HG03378 (cell line): ENCODE data around the gene SOX2.

Source experiments
- ATAC-seq: cut with Tn5 transposase; IDR thresholded peaks from one replicate; pipeline ENCODE4 v1.9.1; 2021; ENCODE audit warnings: mild to moderate bottlenecking, moderate library complexity; ENCODE audit not compliant: unreplicated experiment

SOX2 gene

DNA sequence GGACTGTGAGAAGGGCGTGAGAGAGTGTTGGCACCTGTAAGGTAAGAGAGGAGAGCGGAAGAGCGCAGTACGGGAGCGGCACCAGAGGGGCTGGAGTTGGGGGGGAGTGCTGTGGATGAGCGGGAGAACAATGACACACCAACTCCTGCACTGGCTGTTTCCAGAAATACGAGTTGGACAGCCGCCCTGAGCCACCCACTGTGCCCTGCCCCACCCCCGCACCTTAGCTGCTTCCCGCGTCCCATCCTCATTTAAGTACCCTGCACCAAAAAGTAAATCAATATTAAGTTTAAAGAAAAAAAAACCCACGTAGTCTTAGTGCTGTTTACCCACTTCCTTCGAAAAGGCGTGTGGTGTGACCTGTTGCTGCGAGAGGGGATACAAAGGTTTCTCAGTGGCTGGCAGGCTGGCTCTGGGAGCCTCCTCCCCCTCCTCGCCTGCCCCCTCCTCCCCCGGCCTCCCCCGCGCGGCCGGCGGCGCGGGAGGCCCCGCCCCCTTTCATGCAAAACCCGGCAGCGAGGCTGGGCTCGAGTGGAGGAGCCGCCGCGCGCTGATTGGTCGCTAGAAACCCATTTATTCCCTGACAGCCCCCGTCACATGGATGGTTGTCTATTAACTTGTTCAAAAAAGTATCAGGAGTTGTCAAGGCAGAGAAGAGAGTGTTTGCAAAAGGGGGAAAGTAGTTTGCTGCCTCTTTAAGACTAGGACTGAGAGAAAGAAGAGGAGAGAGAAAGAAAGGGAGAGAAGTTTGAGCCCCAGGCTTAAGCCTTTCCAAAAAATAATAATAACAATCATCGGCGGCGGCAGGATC lies at the start of gene SOX2:
Gene SOX2, plus strand, starts transcription at position 601 of the 811 bp plus-strand sequence. CDS start 436 bp downstream, outside the sequence.
- ATAC-seq, result peak; percentile 53

DNA sequence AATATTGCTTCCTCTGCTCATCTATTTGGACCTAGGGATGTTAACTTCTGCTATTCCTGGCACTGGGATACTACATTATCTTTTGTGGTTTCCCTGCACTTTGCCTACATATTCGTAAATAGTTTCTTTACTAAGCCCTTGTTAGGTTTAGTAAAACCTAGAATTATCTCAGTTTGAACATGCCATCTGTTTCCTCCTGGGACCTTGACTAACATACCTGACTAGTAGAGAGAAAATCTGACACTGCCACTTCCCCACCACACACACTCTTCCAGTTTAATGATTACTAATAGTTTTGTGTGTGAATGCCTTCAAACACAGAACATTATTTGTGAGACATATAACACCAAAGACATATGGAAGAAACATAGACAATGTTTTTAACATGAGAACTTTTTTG lies 28.2 kb upstream of the SOX2 start:
- peak; percentile 81 for ATAC-seq

DNA sequence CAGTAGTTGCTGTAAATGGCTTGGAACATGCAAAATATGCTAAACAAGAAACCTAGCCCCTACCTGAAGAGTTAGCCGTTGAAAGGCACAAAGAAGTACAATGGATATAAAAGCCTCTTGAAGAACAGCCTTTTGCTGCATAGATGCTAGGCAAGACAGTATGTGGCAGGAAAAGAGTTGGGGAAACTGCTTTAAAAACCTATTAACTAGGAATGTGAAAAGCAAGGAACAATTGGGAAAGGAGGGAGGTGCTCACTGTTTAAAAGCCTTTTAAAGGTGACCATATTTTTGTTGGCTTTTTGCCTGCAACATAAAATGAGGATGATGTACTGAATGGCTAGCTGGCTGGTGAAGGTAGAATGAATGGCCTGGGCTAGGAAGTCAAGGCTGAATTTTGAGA lies 24.5 kb upstream of the SOX2 start:
- no peak for ATAC-seq

DNA sequence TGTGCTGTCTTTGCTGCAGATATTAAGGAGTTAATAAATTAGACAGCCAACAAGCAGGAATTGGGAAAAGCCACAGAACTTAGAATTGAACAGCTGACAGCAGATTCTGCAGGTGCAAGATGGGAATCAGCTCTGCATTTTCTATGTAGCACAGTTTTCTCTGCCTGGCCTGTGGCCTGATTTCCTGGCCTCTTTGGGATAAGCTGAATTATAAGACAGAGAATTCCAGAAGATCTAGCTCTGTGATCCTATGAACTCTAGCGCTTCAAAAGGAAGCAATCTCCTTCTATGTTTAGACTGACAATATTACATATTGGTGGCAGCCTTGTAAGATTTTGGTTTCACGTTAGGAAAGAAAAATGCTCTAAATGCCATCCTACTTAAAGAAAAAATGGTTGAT lies 24.0 kb upstream of the SOX2 start:
- no peak for ATAC-seq

DNA sequence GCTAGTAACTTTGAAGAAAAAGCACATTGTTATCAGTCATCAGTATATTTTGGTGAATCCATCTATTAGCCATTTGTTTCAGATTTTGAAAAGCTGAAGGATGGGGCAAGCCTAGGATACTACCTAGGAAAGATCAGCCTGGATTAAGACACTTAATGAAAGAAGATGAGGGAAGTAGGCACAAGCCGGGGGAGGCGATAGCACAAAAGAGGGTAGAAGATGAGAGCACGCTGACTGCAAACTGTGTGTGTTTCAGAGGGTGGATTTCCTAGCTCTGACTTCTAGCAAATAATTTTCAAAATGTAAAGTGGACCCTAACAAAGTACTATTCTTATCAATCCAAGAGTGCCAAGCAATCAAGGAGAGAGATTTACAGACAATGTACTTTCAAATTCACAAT lies 22.2 kb upstream of the SOX2 start:
- no peak for ATAC-seq

DNA sequence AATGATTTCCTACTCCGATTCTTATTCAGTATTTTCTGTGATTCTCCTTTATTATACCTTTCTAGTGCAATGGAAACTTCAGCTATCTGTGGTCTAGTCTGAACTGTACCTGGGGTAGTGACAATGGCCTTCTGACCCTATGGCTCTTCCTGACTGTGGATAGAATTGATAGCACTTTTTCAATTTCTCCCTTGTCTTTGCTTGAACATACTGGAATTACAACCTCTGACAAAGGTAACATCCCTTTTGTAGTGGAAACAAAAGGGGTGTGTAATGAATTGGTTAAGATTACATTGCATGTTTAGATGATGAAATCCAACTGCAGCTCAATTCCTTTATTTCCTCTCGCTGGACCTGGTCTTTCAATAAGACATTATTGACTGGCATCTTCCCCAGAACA lies 21.0 kb upstream of the SOX2 start:
- no peak for ATAC-seq

DNA sequence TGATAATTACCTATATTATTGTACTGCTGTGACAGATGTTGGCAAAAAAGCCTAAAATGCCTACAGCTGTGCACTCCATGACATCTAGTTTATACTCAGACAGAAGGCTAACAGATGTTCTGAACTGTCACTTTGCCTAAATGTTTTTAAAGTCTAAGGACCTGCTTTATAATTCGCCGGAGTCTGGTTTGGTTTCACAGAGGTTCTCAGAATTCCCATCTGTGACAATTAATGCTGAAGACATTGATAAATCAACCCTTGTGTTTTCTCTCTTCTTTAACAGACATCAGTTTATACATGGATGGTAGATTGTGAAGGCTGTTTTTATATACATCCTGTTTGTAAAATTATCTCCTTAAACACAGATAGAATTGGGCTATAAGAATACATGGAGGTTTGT lies 19.8 kb upstream of the SOX2 start:
- no peak for ATAC-seq

DNA sequence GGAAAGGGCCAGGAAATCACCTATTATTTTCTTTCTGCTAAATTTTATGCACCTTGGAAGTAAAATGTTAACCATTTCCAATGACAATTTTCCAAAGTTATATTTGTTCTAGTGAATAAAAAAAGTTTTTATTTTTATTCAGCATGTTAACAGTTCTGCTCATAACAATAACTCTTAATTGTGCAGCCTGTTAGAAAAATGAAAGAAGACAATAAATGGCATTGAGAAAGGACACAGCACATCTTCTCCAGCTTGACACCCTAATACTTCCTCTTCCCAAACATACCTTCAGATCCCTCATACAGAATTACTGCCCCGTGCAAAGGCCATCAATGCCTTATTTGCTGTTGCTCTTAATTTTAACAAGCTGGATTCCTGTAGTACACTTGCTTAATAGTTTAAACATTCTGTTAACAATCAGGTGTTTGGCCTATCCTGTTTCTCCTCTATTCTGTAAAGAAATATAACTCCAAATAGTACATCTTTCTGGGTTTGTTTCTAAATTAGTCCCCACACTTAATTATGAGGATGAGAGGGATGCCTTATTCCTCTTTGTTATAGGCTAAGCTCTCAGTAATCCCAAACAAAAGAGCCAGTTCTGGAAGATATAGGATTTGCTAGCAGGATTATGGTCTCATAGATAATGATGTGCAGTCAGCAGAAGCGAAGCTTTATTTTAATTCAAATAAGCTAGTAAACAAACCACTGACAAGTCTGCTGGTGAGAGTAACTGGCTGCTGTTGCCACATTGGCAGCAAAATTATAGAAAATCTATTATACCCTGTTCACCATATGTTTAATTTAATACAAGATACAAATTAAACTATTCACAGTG lies 19.2 kb upstream of the SOX2 start:
- no peak for ATAC-seq

DNA sequence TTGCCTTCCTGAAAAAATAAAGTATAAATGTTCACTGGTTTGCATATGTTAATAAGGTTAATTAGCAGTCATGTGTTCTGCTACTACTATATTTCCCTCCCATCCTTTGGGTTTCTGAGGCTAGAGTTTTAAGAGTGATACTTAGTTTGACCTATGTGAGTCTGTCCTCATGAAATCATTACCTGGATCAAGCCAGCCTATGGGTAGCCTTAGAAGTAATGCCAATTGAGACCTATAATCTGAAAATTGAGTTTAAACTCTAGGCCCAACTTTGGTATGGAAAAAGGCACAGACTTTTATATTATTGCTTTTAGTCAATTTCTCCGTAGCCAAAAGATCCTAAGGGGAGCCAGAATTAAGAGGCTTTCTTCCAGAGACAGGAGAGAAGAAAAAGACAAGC lies 18.4 kb upstream of the SOX2 start:
- no peak for ATAC-seq

DNA sequence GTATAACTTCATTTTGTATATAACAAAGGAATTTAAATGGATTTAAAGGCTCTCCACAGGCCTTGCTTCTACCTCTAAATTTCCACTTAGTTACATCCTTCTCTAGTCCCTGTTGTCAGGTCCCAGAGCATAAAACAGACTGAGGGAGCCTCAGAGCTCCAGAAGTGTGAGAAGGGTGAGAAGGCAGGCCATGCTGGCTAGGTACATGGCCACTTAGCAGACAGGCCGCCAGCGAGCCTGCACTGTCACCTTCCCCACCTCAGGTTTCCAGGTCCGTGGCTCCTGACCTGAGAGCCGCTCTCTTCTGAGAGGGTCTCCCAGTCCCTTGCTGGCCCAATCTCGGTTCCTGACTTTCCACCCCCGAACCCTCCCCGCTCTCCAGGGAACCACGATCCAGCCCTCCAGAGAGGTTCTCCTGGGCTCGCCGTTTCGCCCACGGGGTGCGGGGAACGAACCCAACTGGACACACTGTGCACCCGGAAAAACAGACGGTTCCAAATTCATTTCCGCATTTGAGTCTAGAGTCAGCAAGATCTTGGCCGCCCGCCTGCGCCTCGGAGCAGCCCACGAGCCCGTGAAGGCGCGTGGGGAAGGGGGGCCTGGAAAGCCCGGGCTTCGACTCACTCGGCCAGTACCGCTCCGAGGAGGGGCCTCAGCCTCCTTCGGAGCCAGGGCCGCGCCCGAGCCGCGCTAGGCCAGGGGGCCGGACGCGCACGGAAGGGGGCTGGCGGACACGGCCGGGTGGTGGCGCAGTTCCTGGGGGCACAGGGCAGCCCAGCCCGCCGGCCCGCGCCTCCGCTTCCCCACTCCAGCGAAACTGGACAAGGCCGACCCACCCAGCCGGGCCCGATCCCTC lies 16.7 kb upstream of the SOX2 start:
- ATAC-seq, result no peak

DNA sequence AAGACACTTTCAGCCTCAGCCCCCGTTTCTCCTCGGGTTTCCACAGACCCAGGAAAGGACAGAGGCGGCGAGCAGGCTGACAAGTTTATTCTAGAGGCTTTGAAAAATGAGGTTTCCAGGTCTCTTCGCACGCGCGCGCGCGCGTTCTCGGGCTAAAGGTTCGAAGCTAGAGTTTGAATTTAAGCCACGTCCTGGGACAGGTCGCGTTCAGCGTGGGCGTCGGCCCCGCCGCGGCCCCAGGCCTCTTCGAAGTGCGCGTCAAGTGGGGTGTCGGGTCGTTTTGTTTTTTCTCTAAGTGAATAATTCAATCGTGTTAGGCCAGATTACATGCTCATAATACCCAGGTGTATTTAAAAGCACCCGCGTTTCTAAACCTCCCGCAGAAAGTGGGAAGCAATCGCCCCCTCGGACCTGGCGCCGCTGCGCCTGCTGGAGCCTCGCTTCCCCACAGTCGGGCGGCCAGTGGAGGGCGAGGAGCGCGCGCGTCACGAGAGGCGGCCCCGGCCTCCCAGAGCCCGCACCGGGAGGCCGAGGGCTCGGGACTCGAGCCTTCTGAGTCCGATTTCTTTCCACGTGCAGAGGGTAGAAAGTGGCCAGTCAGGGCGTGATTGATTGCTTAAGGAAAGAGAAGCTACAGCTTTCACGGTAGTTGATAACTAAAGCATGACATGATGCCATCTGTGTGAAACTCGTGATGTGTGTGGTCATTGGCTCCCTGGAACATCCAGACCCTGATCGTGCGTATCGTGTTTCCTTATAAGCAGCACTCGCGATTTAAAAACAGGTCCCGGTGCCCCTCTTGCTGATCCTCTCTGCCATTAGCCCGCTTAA lies 15.8 kb upstream of the SOX2 start:
- no peak for ATAC-seq

DNA sequence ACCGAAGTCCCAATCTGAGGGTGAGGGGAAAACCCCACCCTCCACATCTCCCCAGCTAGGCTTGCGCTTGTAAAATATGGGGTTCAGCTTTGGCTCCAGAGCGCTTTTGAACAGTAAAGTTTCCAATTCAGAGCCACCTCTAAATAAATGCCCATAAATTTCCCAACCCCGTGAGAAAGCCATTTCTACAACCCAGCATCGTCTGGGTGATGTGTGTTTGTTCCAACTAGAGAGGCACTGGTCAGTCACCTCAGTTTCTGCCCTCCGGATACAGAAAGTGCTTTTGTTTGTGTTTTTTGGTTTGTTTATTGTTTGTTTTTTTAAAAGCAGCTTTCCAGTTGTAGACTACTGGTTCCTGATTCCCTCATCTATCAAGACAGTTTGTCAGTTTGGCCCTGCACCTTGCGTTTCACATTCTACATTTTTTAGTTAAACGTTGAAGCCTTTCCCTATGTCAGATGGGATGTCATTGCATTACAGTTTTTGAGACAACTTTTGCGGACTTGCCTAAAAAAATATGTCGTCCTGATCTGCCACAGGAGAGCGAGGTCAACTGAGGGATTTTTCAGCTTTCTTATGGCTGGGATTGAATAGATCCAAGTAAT lies 15.0 kb upstream of the SOX2 start:
- no peak for ATAC-seq

DNA sequence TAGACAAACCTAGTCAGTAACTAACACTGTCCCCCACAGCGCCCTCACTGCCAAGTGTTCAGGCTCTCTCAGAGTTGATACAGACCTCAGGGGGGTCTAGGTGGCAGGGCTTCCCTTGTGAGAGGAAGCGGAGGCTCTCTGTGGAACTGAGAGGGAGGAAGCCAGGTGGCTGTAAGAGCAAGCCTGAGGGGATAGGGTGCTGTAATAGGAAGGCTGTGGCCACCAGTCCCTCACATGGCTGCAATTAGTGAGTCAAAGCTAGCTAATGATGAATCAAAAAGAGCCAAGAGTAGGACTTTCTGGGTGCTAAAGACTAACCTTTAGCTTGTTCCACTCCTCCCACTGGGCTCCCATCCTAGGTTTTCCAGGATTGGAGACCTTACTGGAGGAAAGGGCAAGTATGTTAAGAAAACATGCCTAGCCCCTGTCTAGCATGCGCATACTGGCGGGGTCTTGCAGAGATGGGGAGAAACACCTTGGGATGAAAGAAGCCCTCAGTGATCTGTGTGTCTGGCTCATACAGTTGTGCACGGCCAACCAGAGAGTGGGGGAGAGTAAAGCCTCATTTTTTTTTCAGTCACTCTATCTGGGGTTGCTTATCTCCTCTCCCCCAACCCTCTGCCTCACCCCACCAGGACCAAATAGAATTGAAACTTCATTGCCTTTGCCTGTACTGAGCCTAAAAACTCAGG lies 13.3 kb upstream of the SOX2 start:
- no peak for ATAC-seq

DNA sequence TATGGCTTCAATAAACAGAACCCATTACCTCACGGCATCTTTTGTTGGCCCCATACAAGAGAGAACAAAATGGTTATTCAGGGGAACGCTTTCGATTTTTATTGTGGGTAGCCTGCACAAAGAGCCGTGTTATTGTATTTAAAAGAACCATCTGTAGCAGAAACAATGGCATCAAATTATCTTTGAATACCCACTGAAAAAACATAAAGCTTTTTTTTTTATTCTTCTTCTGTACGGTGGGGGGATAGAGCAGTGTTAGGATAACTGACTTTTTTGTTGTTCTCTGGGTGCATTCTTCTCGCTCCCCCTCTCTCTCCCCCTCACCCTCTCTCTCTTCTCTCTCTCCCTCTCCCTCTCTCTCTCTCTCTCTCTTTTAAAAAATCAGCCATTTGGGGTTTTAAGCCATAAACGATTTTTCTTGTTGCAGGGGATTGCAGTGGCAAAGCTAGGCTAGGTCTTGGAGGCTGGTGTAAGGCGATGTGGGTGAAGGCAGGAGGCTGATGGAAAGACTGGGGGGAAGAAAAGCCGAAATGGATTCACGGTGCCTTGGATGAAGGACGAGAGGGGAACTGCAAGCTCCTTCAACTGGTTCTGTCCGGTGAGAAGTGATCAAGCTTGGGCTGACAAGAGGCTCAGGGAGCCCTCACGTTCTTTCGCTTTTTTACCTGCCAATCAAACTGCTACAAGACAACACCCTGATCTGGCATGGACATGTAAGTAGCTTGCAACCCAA lies 12.4 kb upstream of the SOX2 start:
- ATAC-seq, result no peak

DNA sequence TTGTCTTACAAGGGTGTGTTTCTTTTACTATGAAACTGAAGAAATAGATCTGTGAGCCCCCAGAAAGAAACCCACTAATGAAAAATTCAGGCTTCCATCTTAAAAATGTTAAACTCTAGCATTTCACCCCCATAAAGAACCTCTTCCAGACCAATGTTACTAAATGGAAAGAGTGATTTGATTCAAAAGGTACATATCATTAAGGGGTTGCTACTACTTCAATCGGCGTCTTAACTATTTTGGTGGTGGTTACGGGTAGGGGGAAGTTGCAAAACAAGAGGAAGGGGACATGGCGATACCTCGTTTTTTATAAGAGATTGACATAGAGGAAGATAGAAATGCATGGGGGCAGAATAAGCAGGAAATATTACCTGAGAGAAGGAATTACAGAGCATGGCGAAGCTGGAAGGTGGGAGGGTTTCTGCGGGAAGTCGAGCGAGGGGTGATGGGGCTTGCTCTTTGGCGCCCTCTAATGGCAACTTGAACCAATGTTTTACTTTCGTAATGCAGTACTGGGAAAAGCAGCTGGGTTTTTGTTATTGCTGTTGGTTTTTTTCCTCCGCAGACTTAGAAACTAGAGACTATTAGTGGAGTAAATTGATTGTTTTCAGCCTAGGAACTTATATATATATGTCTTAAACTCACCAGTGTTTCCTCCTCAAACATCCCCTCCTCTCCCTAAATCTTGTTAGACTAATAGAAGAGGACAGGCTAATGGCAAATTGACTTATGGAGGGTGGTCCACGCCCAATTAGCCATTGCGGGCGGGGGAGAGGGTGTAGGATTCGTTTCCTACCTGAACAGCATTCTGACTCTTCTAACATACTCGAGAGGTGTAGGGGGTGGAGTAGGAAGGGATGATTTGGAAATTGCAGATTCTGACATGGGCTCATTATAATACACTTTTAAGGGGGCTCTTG lies 11.3 kb upstream of the SOX2 start:
- peak; percentile 79 for ATAC-seq

DNA sequence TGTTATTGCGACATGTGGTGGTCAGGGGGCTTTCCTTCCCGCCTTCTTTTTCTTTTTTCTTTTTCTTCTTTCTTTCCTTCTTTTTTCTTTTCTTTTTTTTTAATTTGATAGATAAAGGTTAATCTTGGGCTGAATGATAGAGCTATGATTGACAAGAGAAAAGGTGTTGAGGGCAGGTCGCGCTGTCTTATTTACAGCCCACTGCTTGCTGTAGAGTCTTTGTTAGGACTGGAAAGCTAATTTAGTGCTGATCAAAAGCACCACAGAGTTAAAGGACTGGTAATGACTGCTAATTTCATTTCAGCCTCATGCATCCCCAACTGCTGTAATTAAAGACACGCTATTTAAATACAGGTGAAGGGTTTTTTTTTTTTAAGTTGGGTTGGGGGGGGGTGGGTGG lies 10.6 kb upstream of the SOX2 start:
- no peak for ATAC-seq

DNA sequence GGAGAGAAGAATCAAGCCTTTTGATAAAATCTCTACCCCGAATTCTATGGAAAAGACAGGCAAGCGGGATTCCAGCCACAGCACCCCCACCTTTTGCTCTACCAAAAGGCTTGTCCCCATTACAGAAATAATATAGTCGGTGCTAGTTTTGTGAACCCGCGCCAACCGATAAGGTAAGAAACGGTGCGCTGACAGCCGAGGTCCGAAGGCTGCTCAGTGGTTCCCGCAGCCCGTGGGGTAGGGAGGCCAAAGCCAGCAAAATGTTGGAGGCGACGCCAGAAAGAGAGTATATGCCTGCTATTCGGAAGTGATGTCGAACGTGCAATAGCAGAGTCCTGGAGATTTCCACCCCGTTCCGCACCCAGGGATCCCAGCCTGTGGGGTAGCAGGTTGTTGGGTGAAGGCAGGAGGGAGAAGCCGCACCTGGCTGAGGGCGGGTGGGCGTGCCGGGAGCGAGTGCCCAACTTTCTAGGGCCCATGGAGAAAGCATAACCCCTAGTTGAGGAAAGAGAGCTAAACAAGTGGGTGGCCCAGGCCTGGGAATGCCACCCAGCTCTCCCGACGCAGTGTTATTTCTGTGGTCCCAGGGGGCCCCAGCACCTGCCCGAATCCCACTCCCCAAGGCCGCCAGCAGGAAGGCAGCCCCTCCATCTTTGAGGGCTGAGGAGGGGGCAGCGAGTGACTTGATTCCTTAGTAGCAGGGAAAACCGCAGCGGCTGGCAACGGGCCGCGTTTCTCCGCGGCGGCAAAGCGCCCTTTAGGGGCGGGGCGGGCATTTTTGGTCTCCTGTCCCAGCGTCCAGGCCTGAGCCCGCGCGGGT lies 7.9 kb upstream of the SOX2 start:
- ATAC-seq, result no peak
